Astrocyte of the cerebellum (primary cell): Measurements from ENCODE around the gene RHBDL1.

Experiments used
- DNase-seq: peaks from one replicate; pipeline ENCODE4 v3.0.0-alpha.2; 2011; ENCODE audit warnings: low read depth
- H3K4me3 ChIP-seq: 2 replicates; pipeline ENCODE4 v1.5.1; 2011; ENCODE audit warnings: mild to moderate bottlenecking, low read depth, low read length, moderate library complexity
- CTCF ChIP-seq: IDR thresholded peaks from 2 replicates; pipeline ENCODE4 v1.5.1; 2012; ENCODE audit warnings: low read length, low read depth, moderate library complexity, mild to moderate bottlenecking; ENCODE audit errors: missing control alignments
- in situ Hi-C: cut with HindIII; loops from 2 replicates; pipeline ENCODE4 v1.10.0; 2017; ENCODE audit warnings: low sequenced_read_pairs

RHBDL1 gene

GRCh38 chr16:648781-649589 lies 26.5 kb upstream of the RHBDL1 start, which contains the start of gene WDR90:
TSS of gene WDR90 (plus strand) at chr16:649365. CDS start at chr16:649417, 52 bp downstream.
- in situ Hi-C loops, result no loop called here

GRCh38 chr16:649631-650030 lies 25.8 kb upstream of the RHBDL1 start:
- TF ChIP-seq CTCF, result no peak
- in situ Hi-C loops, result no loop called here
- peak overlapping the region; percentile 61 for H3K4me3 ChIP-seq
- DNase-seq, result no peak

More at GRCh38 chr16:648781-649589, 26.5 kb upstream of the RHBDL1 start, which contains the start of gene WDR90:
- DNase-seq, result peak; percentile 62
- peak within 1 kb of the TSS; percentile 61 for H3K4me3 ChIP-seq
- no peak for TF ChIP-seq CTCF

GRCh38 chr16:651844-652243 lies 23.6 kb upstream of the RHBDL1 start:
- in situ Hi-C loops, result no loop called here
- no peak for DNase-seq

GRCh38 chr16:652454-653305 lies 22.8 kb upstream of the RHBDL1 start:
- no peak overlapping the region for H3K4me3 ChIP-seq
- in situ Hi-C loops, result no loop called here
- TF ChIP-seq CTCF, result no peak
- DNase-seq, result no peak

More at GRCh38 chr16:651844-652243, 23.6 kb upstream of the RHBDL1 start:
- H3K4me3 ChIP-seq, result no peak overlapping the region
- no peak for TF ChIP-seq CTCF

- no peak for TF ChIP-seq CTCF
- DNase-seq, result no peak
- in situ Hi-C loops, result no loop called here
- H3K4me3 ChIP-seq, result no peak overlapping the region
Measured at GRCh38 chr16:654034-654433, 21.4 kb upstream of the RHBDL1 start.

GRCh38 chr16:657487-657886 lies 18.0 kb upstream of the RHBDL1 start:
- no peak for TF ChIP-seq CTCF
- no peak overlapping the region for H3K4me3 ChIP-seq
- in situ Hi-C loops, result no loop called here
- DNase-seq, result no peak
